HL-60 (cell line): ENCODE measurements around the gene TUBAL3.

Experiments used
- CTCF ChIP-seq: IDR thresholded peaks from one replicate; pipeline ENCODE4 v1.5.1; 2011; ENCODE audit warnings: low read length, control low read depth, inconsistent platforms; ENCODE audit not compliant: insufficient read depth
- GABPA ChIP-seq: IDR thresholded peaks from 2 replicates; pipeline ENCODE4 v1.6.1; 2012; ENCODE audit warnings: low read depth
- POLR2AphosphoS5 ChIP-seq: IDR thresholded peaks from 2 replicates; pipeline ENCODE4 v1.6.1; 2012; ENCODE audit warnings: low read depth
- REST ChIP-seq: IDR thresholded peaks from 2 replicates; pipeline ENCODE4 v1.6.1; 2012; ENCODE audit warnings: low read depth; ENCODE audit not compliant: insufficient replicate concordance
- SPI1 ChIP-seq: IDR thresholded peaks from 2 replicates; pipeline ENCODE4 v1.6.1; 2012; ENCODE audit warnings: low read depth, mild to moderate bottlenecking, borderline replicate concordance

- no peak for TF ChIP-seq CTCF
- TF ChIP-seq GABPA = no peak
- no peak for TF ChIP-seq POLR2AphosphoS5
- TF ChIP-seq SPI1 = no peak
- TF ChIP-seq REST = no peak
Measured at GRCh38 chr10:5399332-5399731, 5.3 kb downstream of the TUBAL3 start.
